Measurements from ENCODE around the gene PPP2R3C. TPM values are rescaled to one million over a fixed set of nuclear protein-coding genes. Genes with fewer than 3 reads are reported as not detected.
"Not testable (repeated sequence)": the region's sequence is repeated elsewhere in the genome, so short reads cannot be mapped to it uniquely, and the experiment has no call there.

PPP2R3C gene
- total and polyA plus RNA-seq, 5 experiments from 2014 or later: 38.4 to 57.9 (median 45.6) TPM

- POLR2A ChIA-PET: no interaction called here
- peak overlapping the region in 1 of 10 donors; percentile 40 for H3K27ac Mint-ChIP-seq
- ATAC-seq: no peak
These were observed 43.7 kb downstream of the PPP2R3C start for GRCh38 chr14:35078082-35078481.

DNA sequence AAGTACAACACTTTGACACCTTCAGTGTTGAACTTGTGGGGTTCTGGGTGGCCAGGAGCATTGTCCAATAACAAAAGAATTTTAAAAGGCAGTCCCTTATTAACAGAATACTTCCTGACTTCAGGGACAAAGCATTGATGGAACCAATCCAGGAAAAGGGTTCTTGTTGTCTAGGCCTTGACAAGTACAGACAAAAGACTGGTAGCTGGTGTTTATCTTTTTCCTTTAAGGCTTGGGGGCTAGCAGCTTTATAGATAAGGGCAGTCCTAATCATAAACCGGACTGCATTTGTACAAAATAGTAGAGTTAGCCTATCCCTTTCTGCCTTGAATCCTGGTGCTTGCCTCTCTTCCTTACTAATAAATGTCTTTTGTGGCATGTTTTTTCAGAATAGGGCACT is 48.3 kb downstream of the PPP2R3C start:
- no peaks in the 10 kb centered on the region for H3K27me3 Mint-ChIP-seq
- no peaks in the 10 kb centered on the region for H3K9me3 Mint-ChIP-seq
- POLR2A ChIA-PET: no interaction called here
- DNase-seq (no peak), ATAC-seq (no peak)
- no peaks in the 10 kb centered on the region for H3K4me1 Mint-ChIP-seq
- no peak overlapping the region for H3K4me3 Mint-ChIP-seq
- peak overlapping the region in 1 of 10 donors; percentile 32 for H3K27ac Mint-ChIP-seq
- peaks cover 0 to 60% (median 25%) of the 10 kb centered on the region in 3 donors for H3K36me3 Mint-ChIP-seq

More at GRCh38 chr14:35078082-35078481, 43.7 kb downstream of the PPP2R3C start:
- Mint-ChIP-seq H3K9me3 (no peaks in the 10 kb centered on the region), H3K4me3 (no peak overlapping the region), H3K36me3 (peaks cover 0 to 62% (median 9%) of the 10 kb centered on the region in 3 donors), H3K4me1 (no peaks in the 10 kb centered on the region), H3K27me3 (no peaks in the 10 kb centered on the region)
- DNase-seq: no peak

- peak overlapping the region in 1 of 10 donors; percentile 62 for H3K27ac Mint-ChIP-seq
- H3K36me3 Mint-ChIP-seq: peaks cover 0 to 64% (median 35%) of the 10 kb centered on the region in 3 donors
- DNase-seq (no peak), ATAC-seq (no peak)
- H3K27me3 Mint-ChIP-seq: no peaks in the 10 kb centered on the region
- H3K4me3 Mint-ChIP-seq: no peak overlapping the region
- no peaks in the 10 kb centered on the region for H3K4me1 Mint-ChIP-seq
- no peaks in the 10 kb centered on the region for H3K9me3 Mint-ChIP-seq
- POLR2A ChIA-PET: no interaction called here
These were observed 49.6 kb downstream of the PPP2R3C start for GRCh38 chr14:35072226-35072625.

DNA sequence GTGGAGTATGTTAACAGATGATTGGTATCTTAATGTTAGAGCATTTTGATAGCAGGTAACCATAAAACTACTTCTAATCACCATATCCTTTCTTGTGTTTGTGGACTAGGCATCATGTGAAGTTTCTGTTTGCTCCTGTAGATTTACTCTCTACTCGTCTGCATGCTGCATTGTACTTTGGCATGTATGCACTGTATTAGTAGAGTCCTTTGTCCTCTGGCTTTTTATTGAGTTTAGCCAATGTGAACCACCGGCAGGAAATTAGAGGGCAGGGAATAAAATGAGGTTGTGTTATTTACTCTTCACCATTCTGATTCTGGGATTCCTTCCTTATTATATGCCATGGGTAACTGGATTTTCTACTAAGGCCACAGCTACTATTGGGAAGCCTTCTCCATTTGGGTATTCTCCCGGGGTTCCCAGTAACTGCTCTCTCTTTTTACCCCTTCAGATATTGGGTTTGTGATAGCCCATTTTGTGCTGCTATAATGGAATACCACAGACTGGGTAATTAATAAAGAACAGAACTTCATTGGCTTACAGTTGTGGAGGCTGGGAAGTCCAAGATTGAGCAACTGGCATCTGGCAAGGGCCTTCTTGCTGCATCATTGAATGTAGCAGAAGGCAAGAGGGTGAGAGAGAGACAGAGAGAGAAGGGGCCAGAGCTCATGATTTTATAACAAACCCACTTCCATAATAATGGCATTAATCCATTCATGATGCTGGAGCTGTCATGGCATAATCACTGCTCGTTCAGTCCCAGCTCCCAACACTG is 53.4 kb downstream of the PPP2R3C start:
- peaks cover 0 to 67% (median 31%) of the 10 kb centered on the region in 3 donors for H3K36me3 Mint-ChIP-seq
- ATAC-seq (no peak), DNase-seq (no peak)
- peaks cover 0 to 2% (median 0%) of the 10 kb centered on the region in 4 donors for H3K4me1 Mint-ChIP-seq
- POLR2A ChIA-PET: no interaction called here
- H3K27me3 Mint-ChIP-seq: no peaks in the 10 kb centered on the region
- no peak overlapping the region for H3K4me3 Mint-ChIP-seq
- peak overlapping the region in 1 of 10 donors; percentile 6 for H3K27ac Mint-ChIP-seq
- no peaks in the 10 kb centered on the region for H3K9me3 Mint-ChIP-seq

- not testable (repeated sequence) for H3K4me3 Mint-ChIP-seq, H3K9me3 Mint-ChIP-seq, ATAC-seq, DNase-seq, H3K4me1 Mint-ChIP-seq, H3K27ac Mint-ChIP-seq, H3K27me3 Mint-ChIP-seq
- H3K36me3 Mint-ChIP-seq: peaks cover 0 to 60% (median 24%) of the 10 kb centered on the region in 3 donors
- POLR2A ChIA-PET: interaction anchor here (0.6 to 0.7 kb wide), 2 partner anchors 34 to 329 kb away, joined by 3 to 4 read pairs; no protein-coding TSS in a partner anchor
These were observed 56.1 kb downstream of the PPP2R3C start for GRCh38 chr14:35065731-35066130.

GRCh38 chr14:35061113-35061791 is 60.5 kb downstream of the PPP2R3C start:
- H3K9me3 Mint-ChIP-seq, H3K4me3 Mint-ChIP-seq, H3K27me3 Mint-ChIP-seq, POLR2A ChIA-PET, ATAC-seq, DNase-seq: not testable (repeated sequence)
- H3K27ac Mint-ChIP-seq: peak overlapping the region in 3 of 10 donors; percentile 13 to 25 (median 16)
- H3K36me3 Mint-ChIP-seq: peaks cover 0 to 66% (median 24%) of the 10 kb centered on the region in 3 donors
- peaks cover 0 to 13% (median 3%) of the 10 kb centered on the region in 4 donors for H3K4me1 Mint-ChIP-seq

- H3K27me3 Mint-ChIP-seq: no peaks in the 10 kb centered on the region
- ATAC-seq: no peak
- H3K4me1 Mint-ChIP-seq: peaks cover 6 to 22% (median 11%) of the 10 kb centered on the region in 4 donors
- no peak overlapping the region for H3K4me3 Mint-ChIP-seq
- H3K36me3 Mint-ChIP-seq: peaks cover 0 to 58% (median 2%) of the 10 kb centered on the region in 3 donors
- peak overlapping the region in 1 of 10 donors; percentile 86 for H3K27ac Mint-ChIP-seq
- no peak for DNase-seq
- H3K9me3 Mint-ChIP-seq: no peaks in the 10 kb centered on the region
- POLR2A ChIA-PET: no interaction called here
These were observed 69.2 kb downstream of the PPP2R3C start for GRCh38 chr14:35052637-35053036.

GRCh38 chr14:35051796-35052195 is 70.0 kb downstream of the PPP2R3C start:
- Mint-ChIP-seq H3K4me3 (no peak overlapping the region), H3K9me3 (no peaks in the 10 kb centered on the region), H3K27ac (no peak overlapping the region), H3K27me3 (no peaks in the 10 kb centered on the region), H3K4me1 (peaks cover 5 to 26% (median 18%) of the 10 kb centered on the region in 4 donors), H3K36me3 (peaks cover 0 to 51% (median 2%) of the 10 kb centered on the region in 3 donors)
- DNase-seq (no peak), ATAC-seq (no peak)
- POLR2A ChIA-PET: no interaction called here

DNA sequence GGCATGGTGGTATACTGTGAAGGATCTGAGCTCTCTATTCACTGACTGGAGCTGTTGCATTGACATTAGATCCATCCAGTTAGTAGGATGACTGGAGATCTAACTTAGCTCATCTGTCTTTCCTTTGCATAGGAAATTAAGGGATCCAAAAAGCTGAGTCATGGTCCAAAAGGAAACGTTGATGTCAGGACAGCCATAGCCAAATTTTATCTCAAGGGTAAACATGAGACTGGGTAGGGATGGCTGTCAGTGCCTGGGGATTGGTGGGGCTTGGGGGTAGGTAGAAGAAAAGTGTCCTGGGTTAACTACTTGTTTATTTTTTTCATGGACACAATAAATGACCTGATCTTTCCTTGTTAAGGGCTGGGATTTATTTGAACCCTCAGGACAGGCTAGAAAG is 71.1 kb downstream of the PPP2R3C start:
- POLR2A ChIA-PET: no interaction called here
- H3K27ac Mint-ChIP-seq: no peak overlapping the region
- no peak overlapping the region for H3K4me3 Mint-ChIP-seq
- no peaks in the 10 kb centered on the region for H3K9me3 Mint-ChIP-seq
- ATAC-seq (no peak), DNase-seq (no peak)
- H3K4me1 Mint-ChIP-seq: peaks cover 5 to 24% (median 22%) of the 10 kb centered on the region in 4 donors
- no peaks in the 10 kb centered on the region for H3K27me3 Mint-ChIP-seq
- H3K36me3 Mint-ChIP-seq: peaks cover 0 to 41% (median 0%) of the 10 kb centered on the region in 3 donors

- Mint-ChIP-seq H3K36me3 (peaks cover 0 to 29% (median 0%) of the 10 kb centered on the region in 3 donors), H3K4me1 (peaks cover 5 to 33% (median 31%) of the 10 kb centered on the region in 4 donors), H3K27ac (peak overlapping the region; percentile 20 to 100 (median 98)), H3K4me3 (peak overlapping the region; percentile 60 to 98 (median 96)), H3K27me3 (no peaks in the 10 kb centered on the region), H3K9me3 (no peaks in the 10 kb centered on the region)
- DNase-seq (no peak), ATAC-seq (no peak)
- POLR2A ChIA-PET: interaction anchor here (0.6 to 3.9 kb wide), 5 partner anchors 35 to 356 kb away, joined by 3 to 56 read pairs (median 20); partner anchors contain the start of genes NFKBIA, PPP2R3C, PRORP and SRP54
These were observed 73.7 kb downstream of the PPP2R3C start for GRCh38 chr14:35047976-35048513.

DNA sequence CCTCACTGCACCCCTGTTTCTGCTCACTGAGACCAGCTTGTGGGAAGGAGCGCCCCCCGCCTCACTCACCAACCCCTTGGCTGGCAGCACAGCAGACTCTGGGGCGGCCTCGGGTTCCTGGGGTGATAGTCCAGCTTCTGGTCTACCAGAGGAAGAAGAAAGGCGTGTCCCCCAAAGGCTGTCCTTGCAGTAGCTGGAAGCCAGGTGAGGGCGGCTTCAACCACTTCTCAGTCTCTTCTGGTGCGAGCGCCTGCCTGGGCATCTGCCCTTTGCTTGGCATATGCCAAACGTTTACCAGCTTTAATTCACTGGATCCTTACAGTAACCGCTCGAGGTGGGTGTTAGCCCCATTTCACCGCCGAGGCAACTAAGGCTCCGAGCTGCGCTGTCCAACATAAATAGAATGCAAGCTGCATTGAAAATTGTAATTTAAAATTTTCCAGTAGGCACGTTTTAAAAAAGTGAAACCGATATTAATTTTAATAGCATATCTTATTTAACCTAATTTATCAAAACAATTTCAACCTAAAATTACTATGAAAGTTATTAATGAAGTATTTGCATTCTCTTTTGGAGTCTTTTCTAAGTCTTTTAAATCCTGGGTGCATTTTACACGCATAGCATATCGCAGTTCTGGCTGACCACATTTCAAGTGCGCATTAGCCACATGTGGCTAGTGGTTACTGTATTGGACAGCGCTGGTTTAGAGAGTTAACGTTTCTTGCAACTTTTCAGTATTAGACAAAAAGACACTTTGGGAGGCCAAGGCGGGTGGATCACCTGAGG is 74.8 kb downstream of the PPP2R3C start:
- POLR2A ChIA-PET: interaction anchor here (0.8 to 3.9 kb wide), 12 partner anchors 15 to 417 kb away, joined by 3 to 56 read pairs (median 6); partner anchors contain the start of genes BAZ1A, NFKBIA, PPP2R3C and PRORP
- Mint-ChIP-seq H3K27ac (peak overlapping the region; percentile 77 to 100 (median 98)), H3K9me3 (no peaks in the 10 kb centered on the region), H3K4me1 (peaks cover 5 to 33% (median 31%) of the 10 kb centered on the region in 4 donors), H3K4me3 (peak overlapping the region; percentile 83 to 98 (median 96)), H3K27me3 (no peaks in the 10 kb centered on the region), H3K36me3 (peaks cover 0 to 20% (median 0%) of the 10 kb centered on the region in 3 donors)
- peak in 2 of 10 donors; percentile 45 to 69 for DNase-seq
- ATAC-seq: peak in 1 of 2 donors; percentile 8

Data from naive thymus-derived CD8-positive, alpha-beta T cell (primary cell).